ENCODE measurements around the gene SCAI.
"Not testable (repeated sequence)": the region's sequence is repeated elsewhere in the genome, so short reads cannot be mapped to it uniquely, and the experiment has no call there.

The SCAI gene

DNA sequence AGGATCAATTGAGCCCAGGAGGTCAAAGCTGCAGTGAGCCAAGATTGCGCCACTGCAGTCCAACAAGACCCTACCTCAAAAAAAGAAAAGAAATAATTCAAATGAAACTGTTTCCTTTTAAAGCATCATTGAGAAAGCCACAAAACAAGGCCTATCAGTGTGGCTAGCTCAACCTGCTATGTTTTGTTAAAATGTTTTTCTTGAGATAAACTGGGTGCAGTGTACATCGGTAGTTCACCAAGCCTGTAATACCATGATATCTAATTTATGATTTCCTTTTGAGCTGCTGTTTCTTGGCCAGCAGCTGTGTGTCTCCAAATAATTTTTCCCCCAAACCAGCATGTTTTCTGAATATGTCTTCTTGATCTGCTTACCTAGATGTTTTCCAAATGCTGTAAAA is 105.2 kb downstream of the SCAI start:
- H3K9me3 ChIP-seq = no peaks in the 10 kb centered on the region
- H3K4me3 ChIP-seq = no peak overlapping the region
- no peaks in the 10 kb centered on the region for H3K36me3 ChIP-seq
- intact Hi-C loops (cut with DNase I; ENCODE audit: low total_unique reads) = no loop called here
- TF ChIP-seq CTCF (IDR thresholded peaks at IDR 0.05) = no peak
- no peak for DNase-seq
- H3K4me1 ChIP-seq = no peaks in the 10 kb centered on the region
- no peak overlapping the region for H3K27ac ChIP-seq
- H3K27me3 ChIP-seq = no peaks in the 10 kb centered on the region

DNA sequence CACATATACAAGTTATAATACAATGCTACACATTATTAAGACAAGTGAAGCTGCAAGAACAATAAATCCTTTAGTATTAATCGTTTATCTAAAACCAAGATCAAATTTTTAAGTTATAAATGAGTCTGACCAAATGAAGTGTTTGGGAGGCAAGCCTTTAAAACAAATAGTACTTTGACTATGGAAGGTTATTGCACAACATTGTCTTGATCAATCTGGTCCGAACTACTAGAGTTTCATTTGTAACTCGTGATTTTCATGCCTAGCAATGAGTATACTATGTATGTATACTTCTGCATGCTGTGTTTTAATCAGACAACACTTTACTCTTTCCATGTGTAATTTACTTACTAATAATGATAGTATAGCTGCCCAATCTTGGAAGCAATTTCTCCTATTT is 115.3 kb downstream of the SCAI start:
- Histone ChIP-seq H3K27me3 (no peaks in the 10 kb centered on the region), H3K9me3 (no peaks in the 10 kb centered on the region), H3K27ac (no peak overlapping the region), H3K4me3 (no peak overlapping the region), H3K36me3 (peaks cover 14 to 29% (median 17%) of the 10 kb centered on the region in 3 donors), H3K4me1 (no peaks in the 10 kb centered on the region)
- no peak for DNase-seq
- TF ChIP-seq CTCF (IDR thresholded peaks at IDR 0.05) = no peak
- intact Hi-C loops (cut with DNase I; ENCODE audit: low total_unique reads) = no loop called here

- TF ChIP-seq CTCF (IDR thresholded peaks at IDR 0.05) = no peak
- no peak overlapping the region for H3K27ac ChIP-seq
- intact Hi-C loops (cut with DNase I; ENCODE audit: low total_unique reads) = no loop called here
- no peaks in the 10 kb centered on the region for H3K4me1 ChIP-seq
- H3K4me3 ChIP-seq = no peak overlapping the region
- no peaks in the 10 kb centered on the region for H3K9me3 ChIP-seq
- DNase-seq = no peak
- peaks cover 19 to 29% (median 23%) of the 10 kb centered on the region in 3 donors for H3K36me3 ChIP-seq
- no peaks in the 10 kb centered on the region for H3K27me3 ChIP-seq
Measured at GRCh38 chr9:125024917-125025316, 118.4 kb downstream of the SCAI start.

DNA sequence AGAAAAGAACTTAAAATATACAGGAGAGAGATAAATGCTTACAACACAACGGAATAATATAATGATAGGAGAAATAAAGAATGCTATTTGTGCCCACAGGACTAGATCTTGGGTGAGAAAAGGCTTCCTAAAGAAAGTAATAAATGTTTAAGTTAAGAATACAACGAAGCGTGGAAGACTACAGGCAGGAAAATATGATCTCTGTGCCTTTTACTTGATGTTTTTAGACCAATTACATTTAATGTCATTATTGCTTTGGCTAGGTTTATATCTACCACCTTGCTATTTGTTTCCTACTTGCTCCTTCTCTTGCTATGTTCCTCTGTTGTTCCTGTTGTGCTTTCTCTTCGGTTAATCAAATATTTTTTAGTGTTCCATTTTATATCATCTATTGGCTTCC is 122.3 kb downstream of the SCAI start:
- Histone ChIP-seq H3K36me3 (peaks cover 18 to 34% (median 19%) of the 10 kb centered on the region in 3 donors), H3K27me3 (no peaks in the 10 kb centered on the region), H3K9me3 (no peaks in the 10 kb centered on the region), H3K4me1 (no peaks in the 10 kb centered on the region), H3K27ac (no peak overlapping the region), H3K4me3 (no peak overlapping the region)
- no peak for DNase-seq
- intact Hi-C loops (cut with DNase I; ENCODE audit: low total_unique reads) = no loop called here
- no peak for TF ChIP-seq CTCF (IDR thresholded peaks at IDR 0.05)

GRCh38 chr9:125015655-125016054 is 127.7 kb downstream of the SCAI start:
- H3K4me3 ChIP-seq; intact Hi-C loops (cut with DNase I; ENCODE audit: low total_unique reads); H3K27me3 ChIP-seq; DNase-seq; H3K27ac ChIP-seq; H3K9me3 ChIP-seq; H3K4me1 ChIP-seq: not testable (repeated sequence)
- peaks cover under 1 to 18% (median 6%) of the 10 kb centered on the region in 3 donors for H3K36me3 ChIP-seq

DNA sequence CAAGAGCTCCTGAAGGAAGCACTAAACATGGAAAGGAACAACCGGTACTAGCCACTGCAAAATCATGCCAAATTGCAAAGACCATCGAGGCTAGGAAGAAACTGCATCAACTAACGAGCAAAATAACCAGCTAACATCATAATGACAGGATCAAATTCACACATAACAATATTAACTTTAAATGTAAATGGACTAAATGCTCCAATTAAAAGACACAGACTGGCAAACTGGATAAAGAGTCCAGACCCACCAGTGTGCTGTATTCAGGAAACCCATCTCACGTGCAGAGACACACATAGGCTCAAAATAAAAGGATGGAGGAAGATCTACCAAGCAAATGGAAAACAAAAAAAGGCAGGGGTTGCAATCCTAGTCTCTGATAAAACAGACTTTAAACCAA is 131.3 kb downstream of the SCAI start:
- H3K27ac ChIP-seq; H3K27me3 ChIP-seq; H3K9me3 ChIP-seq; H3K4me1 ChIP-seq; DNase-seq; H3K4me3 ChIP-seq; intact Hi-C loops (cut with DNase I; ENCODE audit: low total_unique reads): not testable (repeated sequence)
- H3K36me3 ChIP-seq = peaks cover 0 to 16% (median 10%) of the 10 kb centered on the region in 3 donors

- H3K4me3 ChIP-seq = no peak overlapping the region
- intact Hi-C loops (cut with DNase I; ENCODE audit: low total_unique reads) = no loop called here
- no peak for DNase-seq
Measured at GRCh38 chr9:125008599-125008998, 134.7 kb downstream of the SCAI start.

More at GRCh38 chr9:125008599-125008998, 134.7 kb downstream of the SCAI start:
- Histone ChIP-seq H3K36me3 (peaks cover 0 to 16% (median 10%) of the 10 kb centered on the region in 3 donors), H3K4me1 (no peaks in the 10 kb centered on the region), H3K9me3 (no peaks in the 10 kb centered on the region), H3K27me3 (no peaks in the 10 kb centered on the region), H3K27ac (no peak overlapping the region)
- TF ChIP-seq CTCF (IDR thresholded peaks at IDR 0.05) = no peak
